ENCODE results near the gene ZSWIM6.

ZSWIM6 gene

GRCh38 chr5:61559146-61559545 lies 227.1 kb downstream of the ZSWIM6 start:
- TF ChIP-seq CTCF (IDR thresholded peaks at IDR 0.05; ENCODE audit: low read depth, low read length), result no peak
- DNase-seq (ENCODE audit: low read depth in 2 of 2), result no peak
- no peak overlapping the region for H3K4me3 ChIP-seq (replicated peaks in 1 of 2; ENCODE audit: low read depth in 2 of 2, low read length in 2 of 2)

- no peak for TF ChIP-seq CTCF (IDR thresholded peaks at IDR 0.05; ENCODE audit: low read depth, low read length)
- no peak for DNase-seq (ENCODE audit: low read depth in 2 of 2)
- H3K4me3 ChIP-seq (replicated peaks in 1 of 2; ENCODE audit: low read depth in 2 of 2, low read length in 2 of 2), result no peak overlapping the region
These were observed 227.7 kb downstream of the ZSWIM6 start for GRCh38 chr5:61559722-61560121.

GRCh38 chr5:61563401-61563800 lies 231.3 kb downstream of the ZSWIM6 start:
- DNase-seq (ENCODE audit: low read depth in 2 of 2), result peak in 1 of 2 donors; percentile 53
- no peak for TF ChIP-seq CTCF (IDR thresholded peaks at IDR 0.05; ENCODE audit: low read depth, low read length)
- H3K4me3 ChIP-seq (replicated peaks in 1 of 2; ENCODE audit: low read depth in 2 of 2, low read length in 2 of 2), result no peak overlapping the region

- DNase-seq (ENCODE audit: low read depth in 2 of 2), result no peak
- TF ChIP-seq CTCF (IDR thresholded peaks at IDR 0.05; ENCODE audit: low read depth, low read length), result no peak
- no peak overlapping the region for H3K4me3 ChIP-seq (replicated peaks in 1 of 2; ENCODE audit: low read depth in 2 of 2, low read length in 2 of 2)
These were observed 235.3 kb downstream of the ZSWIM6 start for GRCh38 chr5:61567337-61567736.

- no peak overlapping the region for H3K4me3 ChIP-seq (replicated peaks in 1 of 2; ENCODE audit: low read depth in 2 of 2, low read length in 2 of 2)
- no peak for TF ChIP-seq CTCF (IDR thresholded peaks at IDR 0.05; ENCODE audit: low read depth, low read length)
- peak in 1 of 2 donors; percentile 26 for DNase-seq (ENCODE audit: low read depth in 2 of 2)
These were observed 237.3 kb downstream of the ZSWIM6 start for GRCh38 chr5:61569353-61569752.

- DNase-seq (ENCODE audit: low read depth in 2 of 2), result no peak
- H3K4me3 ChIP-seq (replicated peaks in 1 of 2; ENCODE audit: low read depth in 2 of 2, low read length in 2 of 2), result no peak overlapping the region
- no peak for TF ChIP-seq CTCF (IDR thresholded peaks at IDR 0.05; ENCODE audit: low read depth, low read length)
These were observed 238.7 kb downstream of the ZSWIM6 start for GRCh38 chr5:61570767-61571166.

GRCh38 chr5:61572959-61573358 lies 240.9 kb downstream of the ZSWIM6 start:
- no peak for DNase-seq (ENCODE audit: low read depth in 2 of 2)
- no peak for TF ChIP-seq CTCF (IDR thresholded peaks at IDR 0.05; ENCODE audit: low read depth, low read length)
- H3K4me3 ChIP-seq (replicated peaks in 1 of 2; ENCODE audit: low read depth in 2 of 2, low read length in 2 of 2), result no peak overlapping the region
